PFSK-1 (cell line): ENCODE measurements around the gene CAMK1D.

Source experiments
- FOXP2 ChIP-seq: optimal IDR thresholded peaks from 2 replicates; pipeline ENCODE3; 2011; ENCODE audit warnings: borderline replicate concordance, control low read depth, inconsistent platforms; ENCODE audit not compliant: insufficient read depth; ENCODE audit errors: extremely low read length, extremely low read depth
- POLR2AphosphoS5 ChIP-seq: IDR thresholded peaks from 2 replicates; pipeline ENCODE4 v1.6.1; 2012; ENCODE audit warnings: low read depth, mild to moderate bottlenecking, control low read depth, low read length, moderate library complexity
- SIN3A ChIP-seq: IDR thresholded peaks from 2 replicates; pipeline ENCODE4 v1.6.1; 2012; ENCODE audit warnings: mild to moderate bottlenecking, low read length, moderate library complexity, borderline replicate concordance; ENCODE audit not compliant: insufficient read depth
- TAF1 ChIP-seq: IDR thresholded peaks from 2 replicates; pipeline ENCODE4 v1.6.1; 2012; ENCODE audit warnings: low read length, control low read depth, borderline replicate concordance; ENCODE audit not compliant: insufficient read depth
- TF ChIP-seq, protein P1 (sequence below), 2 experiments: IDR thresholded peaks; 2 replicates each; pipeline versions ENCODE4 v1.6.1 to v1.8.0; 2011 to 2012; ENCODE audit warnings: low read depth in 2 of 2, low read length in 2 of 2, control low read depth in 1 of 2, inconsistent platforms in 1 of 2, mild to moderate bottlenecking in 1 of 2, moderate library complexity in 1 of 2; ENCODE audit not compliant: insufficient read depth in 1 of 2

DNA sequence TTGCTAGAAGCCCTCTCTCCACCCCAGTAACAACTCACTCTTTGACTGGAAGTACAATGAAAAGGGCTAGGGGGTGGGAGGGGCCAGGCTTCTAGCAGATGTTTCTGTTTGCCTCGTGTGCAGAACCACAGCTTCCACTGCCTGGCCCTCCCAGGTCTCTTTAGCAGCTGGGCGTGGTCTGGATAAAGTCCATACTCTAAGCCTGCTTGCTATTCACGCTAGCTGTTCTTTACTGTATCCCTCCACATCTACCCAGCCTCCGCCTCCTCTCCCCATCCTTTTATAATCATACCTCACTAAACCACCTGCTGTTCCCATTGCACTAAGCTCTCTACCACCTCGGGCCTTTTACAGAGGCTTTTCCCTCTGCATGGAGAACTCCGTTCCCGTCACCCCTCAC, 288.8 kb downstream of the CAMK1D start:
- TF ChIP-seq POLR2AphosphoS5 (no peak), TAF1 (no peak), SIN3A (no peak), FOXP2 (no peak)
- TF ChIP-seq, protein P1, sequence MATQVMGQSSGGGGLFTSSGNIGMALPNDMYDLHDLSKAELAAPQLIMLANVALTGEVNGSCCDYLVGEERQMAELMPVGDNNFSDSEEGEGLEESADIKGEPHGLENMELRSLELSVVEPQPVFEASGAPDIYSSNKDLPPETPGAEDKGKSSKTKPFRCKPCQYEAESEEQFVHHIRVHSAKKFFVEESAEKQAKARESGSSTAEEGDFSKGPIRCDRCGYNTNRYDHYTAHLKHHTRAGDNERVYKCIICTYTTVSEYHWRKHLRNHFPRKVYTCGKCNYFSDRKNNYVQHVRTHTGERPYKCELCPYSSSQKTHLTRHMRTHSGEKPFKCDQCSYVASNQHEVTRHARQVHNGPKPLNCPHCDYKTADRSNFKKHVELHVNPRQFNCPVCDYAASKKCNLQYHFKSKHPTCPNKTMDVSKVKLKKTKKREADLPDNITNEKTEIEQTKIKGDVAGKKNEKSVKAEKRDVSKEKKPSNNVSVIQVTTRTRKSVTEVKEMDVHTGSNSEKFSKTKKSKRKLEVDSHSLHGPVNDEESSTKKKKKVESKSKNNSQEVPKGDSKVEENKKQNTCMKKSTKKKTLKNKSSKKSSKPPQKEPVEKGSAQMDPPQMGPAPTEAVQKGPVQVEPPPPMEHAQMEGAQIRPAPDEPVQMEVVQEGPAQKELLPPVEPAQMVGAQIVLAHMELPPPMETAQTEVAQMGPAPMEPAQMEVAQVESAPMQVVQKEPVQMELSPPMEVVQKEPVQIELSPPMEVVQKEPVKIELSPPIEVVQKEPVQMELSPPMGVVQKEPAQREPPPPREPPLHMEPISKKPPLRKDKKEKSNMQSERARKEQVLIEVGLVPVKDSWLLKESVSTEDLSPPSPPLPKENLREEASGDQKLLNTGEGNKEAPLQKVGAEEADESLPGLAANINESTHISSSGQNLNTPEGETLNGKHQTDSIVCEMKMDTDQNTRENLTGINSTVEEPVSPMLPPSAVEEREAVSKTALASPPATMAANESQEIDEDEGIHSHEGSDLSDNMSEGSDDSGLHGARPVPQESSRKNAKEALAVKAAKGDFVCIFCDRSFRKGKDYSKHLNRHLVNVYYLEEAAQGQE (IDR thresholded peaks at IDR 0.05; ENCODE audit: insufficient read depth in 1 of 2, low read depth in 2 of 2, low read length in 2 of 2), result no peak
